Fibroblast of the conjunctiva (primary cell): ENCODE data around the gene AP1S1.
"Not testable (repeated sequence)": the region's sequence is repeated elsewhere in the genome, so short reads cannot be mapped to it uniquely, and the experiment has no call there.

Experiments used
- DNase-seq: peaks from one replicate; pipeline ENCODE4 v3.0.0-alpha.2; 2010; ENCODE audit warnings: low read depth

AP1S1 gene

GRCh38 chr7:101171442-101171837 lies 17.2 kb downstream of the AP1S1 start:
- DNase-seq, result no peak

DNA sequence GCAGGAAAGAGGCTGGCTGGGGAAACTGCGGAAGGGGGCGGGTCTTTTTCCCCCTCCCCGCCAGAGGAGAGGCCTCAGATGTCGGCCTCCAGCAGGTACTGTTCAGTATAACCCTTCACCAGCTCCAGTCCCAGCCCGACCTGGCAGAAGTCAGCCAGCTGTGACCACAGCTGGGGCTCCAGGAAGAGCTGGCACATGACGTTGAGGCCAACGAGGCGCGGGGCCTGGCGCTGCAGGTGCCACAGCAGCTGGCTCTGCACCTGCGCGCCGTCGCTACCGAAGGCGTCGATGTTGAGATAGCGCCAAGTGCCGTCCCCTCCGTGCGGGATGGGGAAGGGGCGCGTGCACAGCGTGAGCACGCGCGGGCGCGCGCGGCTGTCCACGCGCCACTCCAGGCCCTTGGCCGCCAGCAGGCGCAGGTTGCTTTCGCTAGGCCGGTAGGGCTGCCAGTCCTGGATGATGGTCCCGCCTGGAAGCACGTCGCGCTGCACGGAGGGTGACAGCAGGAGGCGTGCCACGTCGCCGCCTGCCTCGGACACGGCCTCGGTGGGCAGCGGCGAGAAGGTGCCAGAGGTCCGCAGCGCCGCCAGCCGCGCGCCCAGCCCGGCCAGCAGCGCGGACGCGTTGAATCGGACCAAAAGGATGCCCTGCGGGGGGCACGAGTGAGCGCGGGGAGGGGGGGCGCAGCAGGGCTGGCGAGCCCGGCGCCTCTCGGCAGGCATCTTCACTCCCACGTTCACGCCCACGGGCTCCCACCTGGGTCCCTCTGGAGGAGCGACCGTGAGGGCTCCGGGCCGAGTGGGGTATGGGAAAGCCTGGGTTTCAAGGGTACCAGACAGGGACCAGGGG lies 18.0 kb downstream of the AP1S1 start:
- no peak for DNase-seq

DNA sequence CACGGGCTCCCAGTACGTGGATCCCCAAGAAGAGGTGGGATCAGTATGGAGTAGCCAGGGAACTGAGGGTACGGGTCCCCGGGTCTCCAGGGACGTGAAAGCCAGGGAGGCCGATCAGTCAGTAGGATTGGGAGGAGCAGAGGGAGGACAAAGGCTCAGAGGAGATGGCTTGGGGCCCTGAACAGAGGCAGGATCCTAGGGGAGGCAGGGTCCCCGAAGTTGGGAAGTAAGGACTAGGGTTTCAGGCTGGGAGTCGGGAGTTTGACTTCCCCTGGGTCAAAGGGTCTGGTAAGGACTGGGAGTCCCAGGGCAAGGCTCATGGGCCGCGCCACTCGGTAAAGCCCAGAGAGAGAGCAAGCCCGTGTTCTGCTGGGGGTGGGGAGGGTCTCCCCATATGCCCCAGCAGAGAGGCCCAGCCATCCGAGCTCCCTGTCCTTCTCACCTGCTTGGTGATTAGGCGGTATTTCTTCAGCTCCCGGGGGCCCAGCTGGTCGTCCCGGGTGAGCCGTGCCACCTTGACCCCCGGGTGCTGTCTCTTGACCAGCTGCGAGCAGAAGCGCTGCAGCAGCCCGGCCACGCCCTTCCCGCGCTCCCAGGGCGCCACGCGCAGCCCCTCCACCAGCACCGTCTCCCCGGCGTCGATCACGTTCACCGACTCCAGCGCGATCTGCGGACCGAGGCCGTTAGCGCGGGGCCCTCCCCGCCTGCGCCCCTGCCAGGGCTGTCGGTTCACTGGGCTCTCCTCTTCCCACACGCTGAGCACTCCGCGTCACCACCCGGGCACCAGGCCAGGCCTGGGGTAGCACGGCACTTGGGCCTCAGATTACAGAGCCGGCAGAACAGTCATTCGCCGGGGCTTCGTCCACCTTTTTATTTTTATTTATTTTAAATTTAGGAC lies 18.8 kb downstream of the AP1S1 start:
- DNase-seq, result no peak

- DNase-seq, result no peak
These were observed 19.5 kb downstream of the AP1S1 start for GRCh38 chr7:101173752-101174244.

- no peak for DNase-seq
These were observed 20.1 kb downstream of the AP1S1 start for GRCh38 chr7:101174322-101174854.

- no peak for DNase-seq
These were observed 21.4 kb downstream of the AP1S1 start for GRCh38 chr7:101175664-101176063.

GRCh38 chr7:101177644-101178043 lies 23.4 kb downstream of the AP1S1 start:
- DNase-seq, result no peak

- DNase-seq, result no peak
These were observed 24.8 kb downstream of the AP1S1 start for GRCh38 chr7:101179117-101179516.

GRCh38 chr7:101179713-101180112 lies 25.4 kb downstream of the AP1S1 start:
- no peak for DNase-seq

- DNase-seq, result no peak
These were observed 26.0 kb downstream of the AP1S1 start, which contains the start of gene NAT16 for GRCh38 chr7:101180130-101180755. NAT16 (minus strand) TSS chr7:101180293; CDS start chr7:101174807, 5,486 bp downstream.

DNA sequence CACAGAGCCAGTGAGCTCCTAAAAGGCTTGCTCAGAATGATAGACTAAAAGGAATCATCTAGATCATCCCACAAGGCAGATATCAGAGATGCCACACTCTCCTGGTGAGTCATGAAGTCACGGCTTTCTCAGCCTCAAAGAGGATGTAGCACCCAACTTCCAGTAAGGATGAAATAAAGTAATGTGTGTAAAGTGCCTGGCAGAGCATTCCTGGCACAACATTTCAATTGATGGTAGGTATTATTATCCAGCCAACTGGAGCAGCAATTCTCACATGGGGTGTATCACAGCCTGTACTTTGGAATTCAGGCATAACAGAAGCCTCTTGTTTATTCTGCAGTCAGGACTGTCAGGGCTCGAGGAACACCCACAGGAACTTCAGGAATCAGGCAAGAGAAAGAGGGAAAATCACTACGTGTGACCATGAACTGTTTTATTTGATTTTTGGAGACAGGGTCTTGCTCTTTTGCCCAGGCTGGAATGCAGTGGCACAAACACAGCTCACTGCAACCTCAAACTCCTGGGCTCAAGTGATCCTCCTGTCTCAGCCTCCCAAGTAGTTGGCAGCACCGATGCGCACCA lies 31.1 kb downstream of the AP1S1 start:
- no peak for DNase-seq

DNA sequence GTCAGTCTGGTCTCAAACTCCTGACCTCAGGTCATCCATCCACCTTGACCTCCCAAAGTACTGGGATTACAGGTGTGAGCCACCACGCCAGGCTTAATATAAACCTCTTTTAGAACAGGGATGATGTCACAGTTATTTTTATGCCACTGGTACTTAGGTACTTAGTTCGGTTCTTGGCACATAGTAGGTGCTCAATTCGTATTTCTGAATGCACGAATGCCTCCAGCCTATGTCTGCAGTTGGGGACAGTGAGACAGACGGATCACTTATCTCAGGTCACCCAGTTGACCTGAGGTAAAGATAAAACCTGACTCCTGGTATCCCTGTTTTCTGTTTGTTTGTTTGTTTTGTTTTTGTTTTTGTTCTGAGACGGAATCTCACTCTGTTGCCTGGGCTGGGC lies 31.9 kb downstream of the AP1S1 start:
- DNase-seq, result no peak

GRCh38 chr7:101186844-101187428 lies 32.7 kb downstream of the AP1S1 start:
- no peak for DNase-seq

- no peak for DNase-seq
These were observed 34.8 kb downstream of the AP1S1 start for GRCh38 chr7:101189109-101189508.

- no peak for DNase-seq
These were observed 41.6 kb downstream of the AP1S1 start for GRCh38 chr7:101195884-101196283.

DNA sequence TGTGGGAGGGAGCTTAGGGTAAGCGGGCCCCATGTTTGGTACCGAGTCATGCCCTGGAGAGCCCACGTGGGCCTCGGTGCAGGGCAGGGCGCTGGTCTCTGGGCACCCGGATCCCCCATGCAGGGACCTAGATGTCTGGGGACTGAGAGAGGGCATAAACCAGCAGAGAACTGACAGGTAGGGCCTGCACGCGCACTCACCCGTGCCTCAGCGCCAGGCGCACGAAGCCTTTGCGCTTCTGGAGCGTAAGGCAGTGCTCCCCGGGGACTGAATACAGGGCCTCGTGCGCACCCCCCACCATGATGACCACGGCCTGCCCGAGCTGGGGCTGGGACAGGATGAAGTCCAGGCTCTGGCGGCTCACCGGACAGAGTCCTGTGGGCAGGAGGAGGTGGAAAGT lies 43.7 kb downstream of the AP1S1 start:
- no peak for DNase-seq

- no peak for DNase-seq
These were observed 44.2 kb downstream of the AP1S1 start for GRCh38 chr7:101198476-101198875.

GRCh38 chr7:101199522-101199921 lies 45.2 kb downstream of the AP1S1 start:
- not testable (repeated sequence) for DNase-seq

DNA sequence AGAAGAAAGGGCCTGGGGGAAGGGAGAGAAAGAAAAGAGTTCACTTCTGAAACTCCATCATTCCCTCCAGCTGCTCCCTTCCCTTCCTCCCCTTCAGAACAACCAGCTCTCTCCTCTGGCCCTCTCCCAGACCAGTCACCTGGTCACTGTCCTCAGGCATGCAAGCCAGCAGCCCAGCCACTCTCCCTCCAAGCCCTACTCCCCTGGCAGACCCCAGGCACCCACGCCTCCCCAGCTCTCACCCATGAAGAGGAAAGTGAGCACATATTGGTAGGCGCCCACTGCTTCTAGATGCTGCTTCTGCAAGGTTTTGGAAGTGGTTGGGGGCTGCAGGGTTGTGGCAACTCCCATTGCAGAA lies 46.2 kb downstream of the AP1S1 start:
- DNase-seq, result no peak

DNA sequence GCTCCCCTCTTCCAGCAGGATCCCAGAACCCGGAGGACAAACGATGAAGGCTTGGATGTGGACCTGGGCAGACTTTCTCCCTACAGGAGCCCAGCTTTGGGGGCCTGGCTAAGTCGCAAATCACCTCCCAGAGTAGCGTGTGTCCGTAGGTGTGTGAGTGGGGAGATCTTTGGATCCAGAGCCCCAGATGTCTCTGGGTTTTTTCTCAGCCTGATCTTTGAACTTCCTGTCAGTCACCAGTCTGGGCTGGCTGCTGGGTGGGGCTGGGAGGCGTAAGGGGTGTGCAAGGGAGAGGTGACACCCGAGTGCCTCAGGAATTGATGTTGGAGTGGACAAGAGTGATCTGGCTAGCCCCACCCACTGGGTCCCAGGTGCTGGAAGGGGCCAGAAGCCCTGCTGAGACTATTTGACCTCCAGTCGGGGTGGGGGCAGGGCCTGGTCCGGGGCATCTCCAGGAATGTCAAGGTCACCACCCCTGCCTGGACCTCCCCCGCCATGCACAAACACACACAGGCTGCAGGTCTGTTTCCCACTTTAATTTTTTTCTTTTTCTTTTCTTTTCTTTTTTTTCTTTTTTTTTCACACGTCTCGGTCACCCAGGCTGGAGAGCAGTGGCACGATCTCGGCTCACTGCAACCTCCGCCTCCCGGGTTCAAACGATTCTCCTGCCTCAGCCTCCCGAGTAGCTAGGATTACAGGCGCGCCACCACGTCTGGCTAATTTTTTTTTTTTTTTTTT lies 46.8 kb downstream of the AP1S1 start, which contains the start of gene MOGAT3:
Gene MOGAT3, minus strand, starts transcription at position 175 of the 738 bp plus-strand sequence. CDS start 182 bp downstream, outside the sequence.
- no peak for DNase-seq
